ENCODE measurements around the gene ELF2.

DNA sequence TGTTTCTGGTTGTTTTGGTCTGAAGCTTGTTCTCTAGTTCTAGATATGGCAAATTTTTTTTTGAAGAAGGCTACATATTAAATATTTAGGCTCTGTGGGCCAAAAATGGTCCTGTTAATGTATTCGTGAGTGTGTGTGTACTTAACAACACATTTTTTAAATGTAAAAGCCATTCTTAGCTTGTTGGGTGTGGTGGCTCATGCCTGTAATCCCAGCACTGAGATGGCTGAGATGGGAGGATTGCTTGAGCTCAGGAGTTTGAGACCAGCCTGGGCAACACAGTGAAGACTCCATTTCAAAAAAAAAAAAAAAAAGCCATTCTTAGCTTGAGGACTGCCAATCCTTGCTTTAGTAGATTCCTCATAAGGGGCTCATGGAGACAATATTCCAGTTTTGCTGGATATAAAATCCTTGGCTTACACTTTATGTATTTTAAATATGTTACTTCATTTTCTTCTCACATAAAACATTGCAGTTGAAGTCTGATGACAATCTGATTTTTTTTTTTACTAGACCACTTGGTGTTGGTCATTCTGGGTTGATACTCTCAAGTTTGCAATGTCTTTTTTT, 138.1 kb downstream of the ELF2 start:
- TF ChIP-seq EZH2 (IDR thresholded peaks at IDR 0.05; ENCODE audit: borderline replicate concordance, insufficient read depth, low read depth, low read length, poor library complexity, severe bottlenecking): no peak
- TF ChIP-seq, protein P1, sequence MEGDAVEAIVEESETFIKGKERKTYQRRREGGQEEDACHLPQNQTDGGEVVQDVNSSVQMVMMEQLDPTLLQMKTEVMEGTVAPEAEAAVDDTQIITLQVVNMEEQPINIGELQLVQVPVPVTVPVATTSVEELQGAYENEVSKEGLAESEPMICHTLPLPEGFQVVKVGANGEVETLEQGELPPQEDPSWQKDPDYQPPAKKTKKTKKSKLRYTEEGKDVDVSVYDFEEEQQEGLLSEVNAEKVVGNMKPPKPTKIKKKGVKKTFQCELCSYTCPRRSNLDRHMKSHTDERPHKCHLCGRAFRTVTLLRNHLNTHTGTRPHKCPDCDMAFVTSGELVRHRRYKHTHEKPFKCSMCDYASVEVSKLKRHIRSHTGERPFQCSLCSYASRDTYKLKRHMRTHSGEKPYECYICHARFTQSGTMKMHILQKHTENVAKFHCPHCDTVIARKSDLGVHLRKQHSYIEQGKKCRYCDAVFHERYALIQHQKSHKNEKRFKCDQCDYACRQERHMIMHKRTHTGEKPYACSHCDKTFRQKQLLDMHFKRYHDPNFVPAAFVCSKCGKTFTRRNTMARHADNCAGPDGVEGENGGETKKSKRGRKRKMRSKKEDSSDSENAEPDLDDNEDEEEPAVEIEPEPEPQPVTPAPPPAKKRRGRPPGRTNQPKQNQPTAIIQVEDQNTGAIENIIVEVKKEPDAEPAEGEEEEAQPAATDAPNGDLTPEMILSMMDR (IDR thresholded peaks at IDR 0.05): no peak
